ENCODE data around the gene AK9.

GRCh38 chr6:109510358-109510757 is 180.6 kb downstream of the AK9 start:
- no peak for TF ChIP-seq CTCF (IDR thresholded peaks at IDR 0.05 in 2 of 3, conservative IDR thresholded peaks at IDR 0.05 in 1 of 3; ENCODE audit: borderline replicate concordance in 1 of 3, insufficient read depth in 1 of 3, low read depth in 2 of 3, low read length in 2 of 3)
- TF ChIP-seq JUND (IDR thresholded peaks at IDR 0.05) = no peak
- no peak for TF ChIP-seq POLR2A (IDR thresholded peaks at IDR 0.05; ENCODE audit: borderline replicate concordance, extremely low read depth, insufficient read depth, insufficient read length)
- no peak for TF ChIP-seq POLR2AphosphoS5 (IDR thresholded peaks at IDR 0.05; ENCODE audit: low read depth, low read length)
- no peak for TF ChIP-seq ZNF274 (IDR thresholded peaks at IDR 0.05; ENCODE audit: low read depth, low read length)
